K562 (cell line): ENCODE data around the gene PRDM16. TPM values are rescaled to one million over a fixed set of nuclear protein-coding genes. Genes with fewer than 3 reads are reported as not detected.

ENCODE experiments used
- ATAC-seq: fragments of 200-7000 bp; cut with Tn5 transposase; 3 replicates; pipeline ENCODE4 v1.9.1; 2020; ENCODE audit warnings: moderate library complexity
- BruUV-seq: library from RNA; stranded (reverse); fragments of 400-500 nt; replicated peaks from 2 replicates; lab custom pipeline; 2021; lab: Mats Ljungman, UMichigan
- CTCF ChIA-PET: fragments of 300-600 bp; formaldehyde crosslinking; extraction: SDS; loops from one replicate; lab custom pipeline; 2021; ENCODE audit warnings: low intra/inter-chr PET ratio; lab: Yijun Ruan, JAX
- POLR2A ChIA-PET: fragments of 300-600, 350-650 bp; sonication (Branson Sonifier 250); formaldehyde crosslinking; extraction: SDS; loops from one replicate; lab custom pipeline; 2021; ENCODE audit warnings: antibody characterized with exemption, inconsistent platforms; lab: Yijun Ruan, JAX
- DNase-seq, 4 experiments: peaks; one replicate each; pipeline versions ENCODE4 v3.0.0 to v3.0.0-alpha.2; 2011 to 2018; ENCODE audit warnings: low spot score in 3 of 4, mixed read lengths in 3 of 4; ENCODE audit errors: extremely low read depth in 1 of 4
- FAIRE-seq: peaks from 2 replicates; lab custom pipeline; 2011; peaks lifted over from hg19 to GRCh38; lab: Jason Lieb, UNC
- H2AFZ ChIP-seq: 2 replicates; pipeline ENCODE4 v1.6.0; 2011; ENCODE audit warnings: low read depth, low read length, control low read depth, inconsistent platforms
- H3K27ac ChIP-seq: fragments of 200-600 bp; 3 replicates; pipeline ENCODE4 v1.8.0; 2011; ENCODE audit warnings: low read depth, mild to moderate bottlenecking, control low read depth, inconsistent platforms, low read length, moderate library complexity, mixed read lengths; ENCODE audit errors: extremely low read depth
- H3K27me3 ChIP-seq, 2 experiments: fragments of 300-600 bp in 1 of 2; 2 replicates in 1 of 2; 3 replicates in 1 of 2; pipeline versions ENCODE4 v1.6.0 to v1.8.0; 2011; ENCODE audit warnings: inconsistent platforms in 2 of 2, low read length in 2 of 2, mild to moderate bottlenecking in 1 of 2, mixed read lengths in 1 of 2, moderate library complexity in 1 of 2; ENCODE audit not compliant: control insufficient read depth in 2 of 2, insufficient read depth in 2 of 2
- H3K36me3 ChIP-seq: fragments of 300-600 bp; 3 replicates; pipeline ENCODE4 v1.8.0; 2011; ENCODE audit warnings: mild to moderate bottlenecking, low read length, inconsistent platforms; ENCODE audit not compliant: control insufficient read depth, insufficient read depth
- H3K4me1 ChIP-seq, 2 experiments: fragments of 200-600 bp in 1 of 2; replicated peaks in 1 of 2; 2 replicates in 1 of 2; 3 replicates in 1 of 2; pipeline versions ENCODE4 v1.5.1 to v1.8.0; 2011; ENCODE audit warnings: inconsistent platforms in 2 of 2, low read length in 2 of 2, mild to moderate bottlenecking in 1 of 2, mixed read lengths in 1 of 2, moderate library complexity in 1 of 2; ENCODE audit not compliant: control insufficient read depth in 2 of 2, insufficient read depth in 2 of 2
- H3K4me2 ChIP-seq: 2 replicates; pipeline ENCODE4 v1.6.1; 2011; ENCODE audit warnings: low read length, control low read depth, inconsistent platforms, mixed read lengths; ENCODE audit not compliant: insufficient read depth
- H3K4me3 ChIP-seq: fragments of 200-600 bp; sonication (generic), shearing (Covaris generic); 2 replicates; pipeline ENCODE4 v1.5.1; 2016; ENCODE audit warnings: control low read depth, inconsistent platforms
- H3K79me2 ChIP-seq: fragments of 200-600 bp; 3 replicates; pipeline ENCODE4 v1.8.0; 2011; ENCODE audit warnings: low read length, inconsistent platforms; ENCODE audit not compliant: control insufficient read depth, insufficient read depth
- H3K9ac ChIP-seq, 2 experiments: 2 replicates each; pipeline versions ENCODE4 v1.6.0 to v1.6.1; 2011; ENCODE audit warnings: low read depth in 2 of 2, low read length in 2 of 2, control low read depth in 1 of 2, inconsistent platforms in 1 of 2, mild to moderate bottlenecking in 1 of 2, mixed read lengths in 1 of 2; ENCODE audit not compliant: insufficient read depth in 1 of 2
- H3K9me1 ChIP-seq: one replicate; pipeline ENCODE4 v1.6.0; 2011; ENCODE audit warnings: inconsistent platforms, mild to moderate bottlenecking, low read length, moderate library complexity; ENCODE audit not compliant: control insufficient read depth, insufficient read depth
- H3K9me3 ChIP-seq: replicated peaks from 2 replicates; pipeline ENCODE4 v1.5.1; 2011; ENCODE audit warnings: low read depth, low read length, inconsistent platforms; ENCODE audit not compliant: control insufficient read depth, insufficient read depth
- H4K20me1 ChIP-seq: replicated peaks from 2 replicates; pipeline ENCODE4 v1.6.1; 2011; ENCODE audit warnings: low read length, inconsistent platforms, mixed read lengths; ENCODE audit not compliant: control insufficient read depth, insufficient read depth
- CCAR2 ChIP-seq: fragments of 200-400 bp; formaldehyde crosslinking; IDR thresholded peaks from 2 replicates; pipeline ENCODE4 v1.6.1; 2017; ENCODE audit warnings: mild to moderate bottlenecking, low read depth, low read length
- CHCHD3 ChIP-seq: fragments of 250-450 bp; sonication (Bioruptor Pico); IDR thresholded peaks from 2 replicates; pipeline ENCODE4 v2.1.2; 2022; ENCODE audit warnings: mild to moderate bottlenecking
- ETV6 ChIP-seq, 3 experiments: fragments of 150-350 bp in 1 of 3; sonication (generic) in 1 of 3; formaldehyde crosslinking in 1 of 3; IDR thresholded peaks; 2 replicates each; pipeline versions ENCODE4 v1.6.1 to v1.8.0; 2014 to 2022; ENCODE audit warnings: borderline replicate concordance in 2 of 3, low read depth in 2 of 3, antibody characterized with exemption in 1 of 3, low read length in 1 of 3, mild to moderate bottlenecking in 1 of 3, missing genetic modification reagents in 1 of 3
- FOXJ3 ChIP-seq: sonication (generic); formaldehyde crosslinking; IDR thresholded peaks from 2 replicates; pipeline ENCODE4 v1.4.0; 2020; ENCODE audit warnings: mild to moderate bottlenecking, missing genetic modification reagents
- HDAC1 ChIP-seq, 2 experiments: fragments of 450-650 bp; IDR thresholded peaks; 2 replicates each; pipeline ENCODE4 v1.6.1; 2016 to 2017; ENCODE audit warnings: inconsistent platforms in 1 of 2, mild to moderate bottlenecking in 1 of 2, moderate library complexity in 1 of 2
- PHTF2 ChIP-seq: fragments of 250-450 bp; sonication (Bioruptor Pico); IDR thresholded peaks from 2 replicates; pipeline ENCODE4 v1.5.0; 2021; ENCODE audit warnings: mild to moderate bottlenecking
- POLR2AphosphoS2 ChIP-seq: IDR thresholded peaks from 2 replicates; pipeline ENCODE4 v1.6.1; 2012; ENCODE audit warnings: low read length, improper control_type of control experiment
- STAG1 ChIP-seq: sonication (generic); formaldehyde crosslinking; IDR thresholded peaks from 2 replicates; pipeline ENCODE4 v1.5.0; 2020; ENCODE audit warnings: missing genetic modification reagents, borderline replicate concordance
- STAT5B ChIP-seq: fragments of 250-450 bp; sonication (Bioruptor Pico); IDR thresholded peaks from 2 replicates; pipeline ENCODE4 v1.8.0; 2021; ENCODE audit warnings: mild to moderate bottlenecking, inconsistent platforms
- TAF1 ChIP-seq: IDR thresholded peaks from 2 replicates; pipeline ENCODE4 v1.6.1; 2011; ENCODE audit warnings: mild to moderate bottlenecking, low read length, moderate library complexity; ENCODE audit not compliant: insufficient read depth, control insufficient read depth, severe bottlenecking; ENCODE audit errors: extremely low read depth
- XRCC4 ChIP-seq: IDR thresholded peaks from one replicate; pipeline ENCODE4 v1.6.1; 2011; ENCODE audit not compliant: insufficient read depth, insufficient read length; ENCODE audit errors: extremely low read depth
- ZBTB8A ChIP-seq: fragments of 450-650 bp; IDR thresholded peaks from 2 replicates; pipeline ENCODE4 v1.6.1; 2018; ENCODE audit warnings: mild to moderate bottlenecking, moderate library complexity; ENCODE audit not compliant: partially characterized antibody
- ZKSCAN3 ChIP-seq: fragments of 250-450 bp; sonication (Bioruptor Pico); IDR thresholded peaks from 2 replicates; pipeline ENCODE4 v1.4.0; 2020
- ZNF280A ChIP-seq: fragments of 450-650 bp; IDR thresholded peaks from 2 replicates; pipeline ENCODE4 v1.6.1; 2018; ENCODE audit warnings: mild to moderate bottlenecking, low read depth; ENCODE audit not compliant: partially characterized antibody
- ZNF444 ChIP-seq: fragments of 250-450 bp; sonication (Bioruptor Pico); IDR thresholded peaks from 2 replicates; pipeline ENCODE4 v1.4.0; 2020; ENCODE audit warnings: mild to moderate bottlenecking, moderate library complexity
- ZNF766 ChIP-seq: fragments of 200-800 bp; sonication (Bioruptor generic); conservative IDR thresholded peaks from 2 replicates; pipeline ENCODE4 v1.6.1; 2016; ENCODE audit warnings: missing genetic modification characterization, missing compliant biosample characterization
- WGBS: fragments of 100-300 bp; shearing (Covaris generic); methylation state at CpG from one replicate; pipeline ENCODE4 v1.1.6; 2016; ENCODE audit warnings: low coverage, mixed read lengths; ENCODE audit not compliant: insufficient coverage; ENCODE audit errors: missing lambda C conversion rate; 5-methylcytosine and 5-hydroxymethylcytosine counted together
- in situ Hi-C: fragments of 300-500 bp; cut with MboI; formaldehyde crosslinking; loops from 4 replicates; pipeline ENCODE4 v1.15.0; 2018; ENCODE audit warnings: inconsistent platforms, mixed read lengths
- intact Hi-C: fragments of 100-400 bp; cut with micrococcal nuclease; formaldehyde crosslinking; loops from 2 replicates; pipeline ENCODE4 v1.14.2; 2022
- polyA plus RNA-seq, 8 experiments: library from polyadenylated mRNA; depleted of rRNA in 4 of 8; stranded (reverse) in 5 of 8; unstranded in 3 of 8; fragments of >200 nt; fragmentation: Nextera tagmentation in 2 of 8; fragmentation: Illumina TruSeq in 1 of 8; extraction: Ambion mirVana in 2 of 8; extraction: Trizol in 1 of 8; gene quantifications; 2 replicates each; pipeline versions ENCODE4 v1.2.1 to v1.2.3, GENCODE V29; 2011 to 2014; ENCODE audit warnings: inconsistent platforms in 1 of 8, missing spikeins in 1 of 8
- total RNA-seq, 7 experiments: library from RNA; depleted of rRNA in 6 of 7; stranded (reverse); fragments of >200 nt in 6 of 7; fragmentation: Illumina TruSeq in 2 of 7; extraction: Trizol in 2 of 7; gene quantifications; 2 replicates each; pipeline versions ENCODE4 v1.2.1 to v1.2.3, GENCODE V29; 2011 to 2021; ENCODE audit warnings: low replicate concordance in 1 of 7
- TF ChIP-seq, protein P1 (sequence below): fragments of 450-650 bp; formaldehyde crosslinking; IDR thresholded peaks from 2 replicates; pipeline ENCODE4 v1.4.0; 2020; ENCODE audit warnings: mild to moderate bottlenecking, moderate library complexity

PRDM16 gene
- total and polyA plus RNA-seq, 9 of the 15 experiments (the other 6 are each of a cell fraction or from before 2014, with no cell fraction given), result 0.10 to 0.27 TPM; not detected in 7

DNA sequence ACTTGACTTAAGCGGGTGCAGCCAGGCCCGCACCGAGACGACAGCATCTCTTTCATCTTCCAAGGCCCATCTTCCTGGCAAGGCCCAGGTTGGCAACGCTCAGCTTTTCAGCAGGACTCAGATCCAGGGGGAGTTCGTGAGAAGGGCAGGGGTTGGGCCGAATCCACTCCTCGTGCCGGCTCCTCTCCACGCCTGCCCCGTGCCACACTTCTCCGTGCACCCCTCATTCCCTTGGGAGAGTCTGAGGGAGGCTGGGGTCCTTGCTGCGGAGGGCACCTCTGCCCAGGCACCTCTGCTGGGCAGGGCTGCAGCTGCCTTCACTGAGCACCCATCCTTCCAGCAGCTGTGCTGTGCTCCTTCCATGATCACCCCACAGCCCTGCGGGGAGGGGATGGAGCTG lies 22.3 kb downstream of the PRDM16 start (continued):
- TF ChIP-seq XRCC4 (no peak), HDAC1 (IDR thresholded peaks at IDR 0.05) (no peak), FOXJ3 (CRISPR knock-in tag) (no peak), ZNF444 (CRISPR knock-in tag) (no peak), ZKSCAN3 (CRISPR knock-in tag) (no peak), ZBTB8A (no peak)

DNA sequence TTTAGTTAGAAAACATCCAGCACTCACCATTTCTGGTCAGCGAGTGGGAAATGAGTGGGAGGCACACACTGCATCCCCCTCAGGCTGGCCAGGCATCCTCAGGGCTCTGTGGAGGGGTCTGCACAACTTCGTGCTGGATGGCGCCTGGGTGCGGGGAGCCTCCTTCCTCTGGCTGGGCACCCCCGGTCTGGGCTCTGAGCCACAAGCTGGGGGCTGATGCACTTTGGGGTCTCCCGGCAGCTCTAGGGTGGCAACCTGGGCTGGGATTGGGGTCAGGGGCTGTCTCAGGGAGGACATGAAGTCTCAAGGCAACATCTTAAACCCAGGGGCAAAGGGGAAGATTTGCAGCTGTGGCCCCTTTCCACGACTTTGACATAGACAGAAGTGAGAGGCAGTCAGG lies 23.5 kb downstream of the PRDM16 start:
- ChIA-PET CTCF (no interaction called here), POLR2A (no interaction called here)
- H3K27me3 ChIP-seq, result peaks cover 24 to 82% of the 10 kb centered on the region in 2 experiments; a peak in 4 of 5 replicates
- no peaks in the 10 kb centered on the region for H3K9me1 ChIP-seq
- DNase-seq (no peak), FAIRE-seq (no peak), ATAC-seq (no peak)
- H3K36me3 ChIP-seq, result no peaks in the 10 kb centered on the region
- no peak overlapping the region for H3K4me2 ChIP-seq
- no peak overlapping the region for H3K9ac ChIP-seq
- no peaks in the 10 kb centered on the region for H3K79me2 ChIP-seq
- in situ Hi-C loops, result no loop called here
- H3K27ac ChIP-seq, result no peak overlapping the region
- no peaks in the 10 kb centered on the region for H3K9me3 ChIP-seq
- no TSS peak for BruUV-seq
- peaks cover 26% of the 10 kb centered on the region; the same call in 1 of the 2 replicates for H4K20me1 ChIP-seq
- H2AFZ ChIP-seq, result no peak overlapping the region
- intact Hi-C loops, result no loop called here
- no peak overlapping the region for H3K4me3 ChIP-seq
- 5% methylated on average over 6 of the region's 7 CpGs for WGBS
- H3K4me1 ChIP-seq, result peaks cover 0 to 4% of the 10 kb centered on the region in 2 experiments; a peak in 2 of 5 replicates
- no peak for TF ChIP-seq PHTF2 (CRISPR knock-in tag)
- no peak for TF ChIP-seq TAF1
- TF ChIP-seq CHCHD3 (CRISPR knock-in tag), result no peak
- no peak for TF ChIP-seq STAT5B (CRISPR knock-in tag)
- no peak for TF ChIP-seq STAG1 (CRISPR knock-in tag)
- no peak for TF ChIP-seq POLR2AphosphoS2
- no peak for TF ChIP-seq CCAR2
- no peak for TF ChIP-seq ETV6 (IDR thresholded peaks at IDR 0.05; ENCODE audit: borderline replicate concordance in 1 of 2, low read depth in 2 of 2, low read length in 1 of 2)
- TF ChIP-seq ETV6 (CRISPR knock-in tag; IDR thresholded peaks at IDR 0.05; ENCODE audit: borderline replicate concordance), result no peak
- TF ChIP-seq, protein P1, sequence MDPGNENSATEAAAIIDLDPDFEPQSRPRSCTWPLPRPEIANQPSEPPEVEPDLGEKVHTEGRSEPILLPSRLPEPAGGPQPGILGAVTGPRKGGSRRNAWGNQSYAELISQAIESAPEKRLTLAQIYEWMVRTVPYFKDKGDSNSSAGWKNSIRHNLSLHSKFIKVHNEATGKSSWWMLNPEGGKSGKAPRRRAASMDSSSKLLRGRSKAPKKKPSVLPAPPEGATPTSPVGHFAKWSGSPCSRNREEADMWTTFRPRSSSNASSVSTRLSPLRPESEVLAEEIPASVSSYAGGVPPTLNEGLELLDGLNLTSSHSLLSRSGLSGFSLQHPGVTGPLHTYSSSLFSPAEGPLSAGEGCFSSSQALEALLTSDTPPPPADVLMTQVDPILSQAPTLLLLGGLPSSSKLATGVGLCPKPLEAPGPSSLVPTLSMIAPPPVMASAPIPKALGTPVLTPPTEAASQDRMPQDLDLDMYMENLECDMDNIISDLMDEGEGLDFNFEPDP (CRISPR knock-in tag), result no peak
- TF ChIP-seq ZNF766 (CRISPR knock-in tag), result no peak
- TF ChIP-seq ZNF280A, result no peak
